SIG-M5 treated with dmso at 0.1 percent for 504 hours (cell line): ENCODE measurements around the gene TUBB3.
"Not testable (repeated sequence)": the region's sequence is repeated elsewhere in the genome, so short reads cannot be mapped to it uniquely, and the experiment has no call there.

Experiments used
- DNase-seq: peaks from one replicate; lab custom pipeline; 2025; ENCODE audit not compliant: unreplicated experiment; lab: John Stamatoyannopoulos, UW

The TUBB3 gene

GRCh38 chr16:89922884-89923639 lies at the start of gene TUBB3:
TUBB3 (plus strand) TSS chr16:89923342; CDS start chr16:89923402, 60 bp downstream.
- DNase-seq, result peak; percentile 61

- DNase-seq, result peak; percentile 92
Observed at GRCh38 chr16:89873972-89874689, 49.0 kb upstream of the TUBB3 start.

- not testable (repeated sequence) for DNase-seq
Observed at GRCh38 chr16:89879123-89879522, 44.0 kb upstream of the TUBB3 start.

DNA sequence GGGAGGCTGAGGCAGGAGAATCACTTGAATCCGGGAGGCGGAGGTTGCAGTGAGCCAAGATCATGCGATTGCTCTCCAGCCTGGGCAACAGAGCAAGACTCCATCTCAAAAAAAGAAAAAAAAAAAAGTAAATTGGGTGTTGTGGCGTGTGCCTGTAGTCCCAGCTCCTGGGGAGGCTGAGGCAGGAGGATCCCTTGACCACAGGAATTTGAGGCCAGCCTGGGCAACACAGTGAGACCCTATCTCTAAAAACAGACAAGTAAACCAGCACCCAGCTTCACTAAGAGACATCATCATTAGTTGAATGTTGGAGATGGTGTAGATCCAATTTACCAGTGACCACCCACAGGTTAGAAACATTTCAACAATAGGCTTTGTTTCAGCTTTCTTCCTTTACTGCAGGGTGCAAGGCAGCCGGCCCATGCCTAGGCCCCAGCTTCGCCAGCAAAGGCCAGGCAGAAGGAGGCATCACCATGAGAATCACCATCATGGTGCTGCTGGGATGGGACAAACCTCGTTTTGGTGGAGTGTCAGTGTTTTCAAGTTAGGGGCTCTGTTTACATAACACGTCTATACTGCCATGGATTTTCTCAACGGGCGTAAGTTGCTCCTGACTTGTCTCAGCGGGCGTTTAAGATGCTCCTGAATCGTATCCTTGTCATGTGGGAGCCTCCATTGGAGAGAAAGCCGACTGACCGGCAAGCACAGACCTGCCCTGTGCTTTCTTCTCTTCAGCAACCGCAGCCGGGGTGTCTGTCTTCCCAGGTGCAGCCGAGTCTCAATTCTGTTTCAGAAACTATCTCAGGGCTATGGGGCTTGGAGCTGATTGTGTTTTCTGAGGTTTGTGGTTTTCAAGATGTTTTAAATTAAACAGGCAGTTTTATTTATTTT lies 42.4 kb upstream of the TUBB3 start:
- no peak for DNase-seq

DNA sequence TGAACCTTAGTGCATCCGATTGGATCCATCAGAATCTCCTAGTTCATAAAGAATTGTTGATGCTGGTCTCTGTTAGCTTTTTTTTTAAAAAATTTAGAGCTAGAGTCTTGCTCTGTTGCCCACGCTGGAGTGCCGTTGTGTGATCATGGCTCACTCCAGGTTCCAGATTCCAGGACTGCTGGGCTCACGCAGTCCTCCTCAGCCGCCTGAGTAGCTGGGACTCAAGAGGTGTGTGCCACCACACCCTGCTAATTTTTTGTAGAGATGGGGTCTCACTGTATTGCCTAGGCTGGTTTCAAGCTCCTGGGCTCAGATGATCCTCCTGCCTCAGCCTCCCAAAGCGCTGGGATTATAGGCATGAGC lies 41.8 kb upstream of the TUBB3 start:
- no peak for DNase-seq

GRCh38 chr16:89883346-89884040 lies 39.6 kb upstream of the TUBB3 start:
- no peak for DNase-seq

- no peak for DNase-seq
Observed at GRCh38 chr16:89884041-89884421, 39.1 kb upstream of the TUBB3 start.

- no peak for DNase-seq
Observed at GRCh38 chr16:89887243-89887642, 35.9 kb upstream of the TUBB3 start.

- no peak for DNase-seq
Observed at GRCh38 chr16:89890200-89890599, 32.9 kb upstream of the TUBB3 start.

DNA sequence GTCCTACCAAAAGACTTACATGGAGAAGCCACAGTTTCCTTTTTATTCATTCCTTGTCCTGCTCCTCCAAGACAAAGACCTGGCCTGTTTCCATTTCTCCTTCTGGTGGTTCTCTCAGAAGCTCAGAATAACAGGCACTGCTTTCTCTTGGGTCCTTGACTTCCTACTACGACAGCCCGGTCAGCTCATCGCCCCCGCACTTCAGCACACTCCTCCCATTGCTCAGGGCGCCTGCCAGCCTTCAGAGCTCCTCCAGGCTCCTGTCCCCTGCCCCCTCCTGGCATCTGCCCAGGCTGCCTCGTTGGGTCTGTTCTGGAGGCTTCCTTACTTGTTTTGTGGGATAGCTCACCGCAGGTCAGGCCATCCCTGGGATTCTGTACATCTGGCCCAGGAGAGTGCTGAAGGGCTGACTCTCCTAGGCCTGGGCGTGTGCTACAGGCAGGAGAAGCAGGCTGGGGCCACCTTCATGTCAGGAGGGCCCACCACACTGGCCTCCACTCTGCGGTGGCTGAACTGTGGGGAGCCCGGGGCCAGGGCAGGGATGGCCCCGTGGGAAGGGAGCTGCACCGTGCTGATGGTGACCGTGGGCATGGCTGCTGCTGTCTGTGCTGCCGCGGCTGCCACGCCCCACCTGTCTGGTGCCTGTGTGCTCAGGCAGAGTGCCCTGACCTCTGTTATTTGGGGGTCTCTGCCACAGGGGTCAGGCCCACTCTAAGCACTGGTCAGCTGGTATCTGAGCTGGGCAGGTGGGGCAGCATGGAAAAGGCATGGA lies 32.1 kb upstream of the TUBB3 start:
- DNase-seq, result no peak

DNA sequence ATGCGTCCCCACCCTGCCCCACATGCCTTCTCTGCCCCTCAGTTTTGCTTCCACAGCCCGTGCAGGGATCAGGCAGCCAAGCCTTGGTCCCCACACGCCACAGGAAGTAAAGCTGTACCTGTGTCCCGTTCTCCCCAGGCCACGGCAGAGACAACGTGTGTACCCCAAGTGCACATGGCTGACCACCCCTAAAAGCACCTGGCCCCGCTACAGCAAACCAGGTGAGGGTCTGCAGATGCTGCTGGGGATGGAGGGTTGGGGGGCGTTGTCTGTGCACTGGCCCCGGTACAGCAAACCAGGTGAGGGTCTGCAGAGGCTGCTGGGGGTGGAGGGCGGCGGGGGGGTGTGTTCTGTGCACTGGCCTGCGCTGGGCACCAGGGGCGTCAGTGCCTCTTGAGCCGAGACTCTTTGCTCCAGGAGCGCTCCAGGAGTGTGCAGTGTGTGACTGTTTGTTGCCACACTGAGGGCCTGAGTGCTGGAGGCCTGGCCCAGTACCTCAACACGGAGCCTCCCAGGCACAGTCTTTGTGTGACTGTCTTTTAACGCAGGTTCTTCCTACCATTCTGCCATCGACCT lies 31.0 kb upstream of the TUBB3 start:
- DNase-seq, result no peak

GRCh38 chr16:89892635-89893034 lies 30.5 kb upstream of the TUBB3 start:
- DNase-seq, result no peak

GRCh38 chr16:89893642-89894548 lies 29.2 kb upstream of the TUBB3 start:
- no peak for DNase-seq

DNA sequence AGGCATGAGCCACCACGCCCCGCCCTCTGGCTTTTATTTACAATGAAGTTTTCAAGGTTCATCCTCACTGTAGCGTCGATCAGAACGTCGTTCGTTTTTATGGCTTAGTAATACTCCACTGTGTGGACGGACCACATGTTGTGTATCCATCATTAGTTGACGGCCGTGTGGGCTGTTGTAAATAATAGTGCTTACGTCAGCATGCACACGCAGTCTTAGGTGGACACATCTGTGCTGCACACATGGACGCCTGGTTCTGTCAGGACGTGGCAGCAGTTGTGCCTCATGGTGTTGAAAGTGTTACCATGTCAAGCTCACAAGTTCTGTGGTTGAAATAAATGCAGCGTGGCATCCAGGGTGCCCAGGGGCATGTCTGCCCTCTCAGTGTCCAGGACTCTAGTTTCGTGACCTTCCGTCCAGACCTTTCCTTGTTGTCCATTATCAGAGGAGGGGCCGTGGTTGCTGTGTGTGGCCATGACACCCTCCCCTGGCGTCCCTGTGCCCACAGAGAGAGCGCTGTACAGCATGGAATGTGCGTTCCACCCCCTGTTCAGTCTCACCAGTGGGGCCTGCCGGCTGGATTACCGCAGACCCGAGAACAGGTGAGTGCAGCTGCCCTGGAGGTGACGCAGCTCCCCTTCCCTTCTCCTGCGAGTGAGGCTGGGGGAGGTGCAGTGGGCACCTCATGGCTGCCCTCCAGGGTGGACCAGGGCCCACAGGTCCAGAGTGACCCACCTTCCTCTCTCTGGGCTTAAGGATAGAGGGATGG lies 27.5 kb upstream of the TUBB3 start:
- DNase-seq, result no peak

GRCh38 chr16:89897204-89897603 lies 25.9 kb upstream of the TUBB3 start:
- DNase-seq, result no peak

GRCh38 chr16:89898201-89898967 lies 24.8 kb upstream of the TUBB3 start:
- DNase-seq, result no peak

- no peak for DNase-seq
Observed at GRCh38 chr16:89899879-89900481, 23.2 kb upstream of the TUBB3 start.
